IMR-90 (cell line): ENCODE data around the gene ONECUT1. TPM values are rescaled to one million over a fixed set of nuclear protein-coding genes. Genes with fewer than 3 reads are reported as not detected.

ENCODE experiments used
- ATAC-seq: fragments of 200-7000 bp; cut with Tn5 transposase; 2 replicates; pipeline ENCODE4 v1.9.1; 2020; ENCODE audit warnings: low read depth, mild to moderate bottlenecking, moderate library complexity
- BruUV-seq: library from RNA; stranded (reverse); fragments of 400-500 nt; replicated peaks from 2 replicates; lab custom pipeline; 2021; lab: Mats Ljungman, UMichigan
- CTCF ChIA-PET: fragments of 300-600 bp; formaldehyde crosslinking; extraction: SDS; loops from one replicate; lab custom pipeline; 2021; ENCODE audit warnings: antibody characterized with exemption; lab: Yijun Ruan, JAX
- POLR2A ChIA-PET: fragments of 300-600 bp; sonication (Branson Sonifier 250); formaldehyde crosslinking; loops from one replicate; lab custom pipeline; 2022; ENCODE audit warnings: antibody characterized with exemption; ENCODE audit not compliant: unreplicated experiment; lab: Charles Lee
- DNase-seq: peaks from one replicate; pipeline ENCODE4 v3.0.0; 2013
- H2AFZ ChIP-seq: replicated peaks from 2 replicates; pipeline ENCODE3; 2013; ENCODE audit warnings: low read length, mild to moderate bottlenecking; ENCODE audit not compliant: poor library complexity
- H2AK5ac ChIP-seq: 2 replicates; pipeline ENCODE4 v1.6.1; 2013; ENCODE audit warnings: low read depth, low read length, inconsistent platforms
- H2AK9ac ChIP-seq: replicated peaks from 2 replicates; pipeline ENCODE3; 2013; ENCODE audit warnings: mild to moderate bottlenecking, low read depth, low read length, moderate library complexity; ENCODE audit not compliant: poor library complexity
- H2BK120ac ChIP-seq: 2 replicates; pipeline ENCODE4 v1.6.1; 2013; ENCODE audit warnings: low read depth, low read length, inconsistent platforms
- H2BK15ac ChIP-seq: 3 replicates; pipeline ENCODE4 v1.6.1; 2013; ENCODE audit warnings: low read depth, low read length, inconsistent platforms
- H2BK20ac ChIP-seq: 2 replicates; pipeline ENCODE4 v1.6.1; 2013; ENCODE audit warnings: low read depth, mild to moderate bottlenecking, inconsistent platforms, low read length, moderate library complexity
- H2BK5ac ChIP-seq: 2 replicates; pipeline ENCODE4 v1.6.1; 2013; ENCODE audit warnings: mild to moderate bottlenecking, low read depth, low read length, inconsistent platforms; ENCODE audit not compliant: poor library complexity, severe bottlenecking
- H3K14ac ChIP-seq: replicated peaks from 2 replicates; pipeline ENCODE4 v1.6.1; 2013; ENCODE audit warnings: low read depth, low read length, inconsistent platforms
- H3K18ac ChIP-seq: 2 replicates; pipeline ENCODE4 v1.6.1; 2013; ENCODE audit warnings: low read depth, low read length, control low read depth
- H3K23ac ChIP-seq: 2 replicates; pipeline ENCODE4 v1.6.1; 2013; ENCODE audit warnings: low read depth, low read length, inconsistent platforms
- H3K27ac ChIP-seq: 2 replicates; pipeline ENCODE4 v1.5.1; 2013; ENCODE audit warnings: mild to moderate bottlenecking, control low read depth, low read length; ENCODE audit not compliant: insufficient read depth
- H3K27me3 ChIP-seq: 2 replicates; pipeline ENCODE4 v1.6.1; 2013; ENCODE audit warnings: low read length; ENCODE audit not compliant: control insufficient read depth, insufficient read depth
- H3K36me3 ChIP-seq: 2 replicates; pipeline ENCODE4 v1.6.1; 2013; ENCODE audit warnings: low read length, mixed read lengths; ENCODE audit not compliant: control insufficient read depth, insufficient read depth
- H3K4ac ChIP-seq: 2 replicates; pipeline ENCODE4 v1.6.1; 2013; ENCODE audit warnings: low read depth, low read length, inconsistent platforms
- H3K4me1 ChIP-seq: 2 replicates; pipeline ENCODE4 v1.6.1; 2013; ENCODE audit warnings: low read length, mixed read lengths; ENCODE audit not compliant: control insufficient read depth, insufficient read depth
- H3K4me2 ChIP-seq: 2 replicates; pipeline ENCODE4 v1.6.1; 2013; ENCODE audit warnings: low read depth, mild to moderate bottlenecking, control low read depth, low read length, moderate library complexity
- H3K4me3 ChIP-seq: 2 replicates; pipeline ENCODE4 v1.5.1; 2013; ENCODE audit warnings: low read depth, mild to moderate bottlenecking, control low read depth, low read length, moderate library complexity; ENCODE audit not compliant: insufficient read depth
- H3K56ac ChIP-seq: 2 replicates; pipeline ENCODE4 v1.6.1; 2013; ENCODE audit warnings: low read length, inconsistent platforms; ENCODE audit not compliant: insufficient read depth; ENCODE audit errors: extremely low read depth
- H3K79me1 ChIP-seq, 2 experiments: 2 replicates each; pipeline ENCODE4 v1.6.1; 2013; ENCODE audit warnings: low read length in 2 of 2, inconsistent platforms in 1 of 2, low read depth in 1 of 2
- H3K9ac ChIP-seq: 2 replicates; pipeline ENCODE4 v1.6.1; 2013; ENCODE audit warnings: low read depth, low read length, control low read depth
- H3K9me1 ChIP-seq: 2 replicates; pipeline ENCODE4 v1.6.1; 2013; ENCODE audit warnings: low read length, inconsistent platforms; ENCODE audit not compliant: insufficient read depth
- H3K9me3 ChIP-seq: 2 replicates; pipeline ENCODE4 v1.6.1; 2013; ENCODE audit warnings: low read length; ENCODE audit not compliant: control insufficient read depth, insufficient read depth
- H4K20me1 ChIP-seq: 2 replicates; pipeline ENCODE4 v1.6.1; 2013; ENCODE audit warnings: low read length, inconsistent platforms; ENCODE audit not compliant: insufficient read depth
- H4K5ac ChIP-seq: 2 replicates; pipeline ENCODE4 v1.6.1; 2013; ENCODE audit warnings: mild to moderate bottlenecking, low read depth, low read length, control low read depth
- H4K8ac ChIP-seq, 2 experiments: 2 replicates each; pipeline ENCODE4 v1.6.1; 2013; ENCODE audit warnings: low read depth in 2 of 2, low read length in 2 of 2, control low read depth in 1 of 2, inconsistent platforms in 1 of 2
- H4K91ac ChIP-seq: 2 replicates; pipeline ENCODE4 v1.6.1; 2013; ENCODE audit warnings: low read depth, low read length, inconsistent platforms; ENCODE audit not compliant: insufficient read depth
- CHD1 ChIP-seq: IDR thresholded peaks from 2 replicates; pipeline ENCODE4 v1.6.1; 2012; ENCODE audit warnings: low read depth, low read length, improper control_type of control experiment
- ELK1 ChIP-seq: fragments of 150-350 bp; IDR thresholded peaks from 2 replicates; pipeline ENCODE4 v1.6.1; 2016; ENCODE audit warnings: low read depth, mild to moderate bottlenecking, low read length, moderate library complexity, borderline replicate concordance
- MAFK ChIP-seq: IDR thresholded peaks from 2 replicates; pipeline ENCODE4 v1.6.1; 2012; ENCODE audit warnings: low read depth, low read length, improper control_type of control experiment
- POLR2A ChIP-seq: IDR thresholded peaks from 2 replicates; pipeline ENCODE4 v1.6.1; 2012; ENCODE audit warnings: mild to moderate bottlenecking, low read depth, low read length
- USF2 ChIP-seq: fragments of 150-350 bp; IDR thresholded peaks from 2 replicates; pipeline ENCODE4 v1.6.1; 2017; ENCODE audit warnings: mild to moderate bottlenecking, antibody characterized with exemption, low read length, low read depth
- WGBS, 2 experiments: methylation state at CpG; one replicate each; pipeline versions ENCODE4 v1.1.5 to v1.1.7; 2013; ENCODE audit warnings: missing lambda C conversion rate in 2 of 2; ENCODE audit not compliant: insufficient read length in 1 of 2; ENCODE audit errors: extremely low coverage in 2 of 2; 5-methylcytosine and 5-hydroxymethylcytosine counted together
- dilution Hi-C: fragments of 300-500 bp; cut with HindIII; formaldehyde crosslinking; loops from one replicate; pipeline ENCODE4 v1.14.3; 2018; ENCODE audit warnings: low sequenced_read_pairs; ENCODE audit not compliant: unreplicated experiment
- in situ Hi-C: fragments of 300-500 bp; cut with MboI; formaldehyde crosslinking; loops from 3 replicates; pipeline ENCODE4 v1.14.3; 2019; ENCODE audit warnings: low sequenced_read_pairs, inconsistent platforms, mixed read lengths
- intact Hi-C: fragments of 100-400 bp; cut with micrococcal nuclease; formaldehyde crosslinking; loops from 2 replicates; pipeline ENCODE4 v1.10.0; 2022
- polyA plus RNA-seq, 3 experiments: library from polyadenylated mRNA; depleted of rRNA; stranded (reverse); fragments of >200 nt; gene quantifications; 2 replicates each; pipeline ENCODE4 v1.2.3, GENCODE V29; 2012; ENCODE audit warnings: low replicate concordance in 1 of 3
- total RNA-seq: library from RNA; depleted of rRNA; stranded (reverse); fragments of >200 nt; gene quantifications from 2 replicates; pipeline ENCODE4 v1.2.3, GENCODE V29; 2012
- TF ChIP-seq, protein P1 (sequence below): conservative IDR thresholded peaks from 2 replicates; pipeline ENCODE4 v1.5.1; 2012; ENCODE audit warnings: mild to moderate bottlenecking, low read depth, low read length, improper control_type of control experiment

ONECUT1 gene
- total and polyA plus RNA-seq, 2 of the 4 experiments (the other 2 are of a cell fraction), result not detected

DNA sequence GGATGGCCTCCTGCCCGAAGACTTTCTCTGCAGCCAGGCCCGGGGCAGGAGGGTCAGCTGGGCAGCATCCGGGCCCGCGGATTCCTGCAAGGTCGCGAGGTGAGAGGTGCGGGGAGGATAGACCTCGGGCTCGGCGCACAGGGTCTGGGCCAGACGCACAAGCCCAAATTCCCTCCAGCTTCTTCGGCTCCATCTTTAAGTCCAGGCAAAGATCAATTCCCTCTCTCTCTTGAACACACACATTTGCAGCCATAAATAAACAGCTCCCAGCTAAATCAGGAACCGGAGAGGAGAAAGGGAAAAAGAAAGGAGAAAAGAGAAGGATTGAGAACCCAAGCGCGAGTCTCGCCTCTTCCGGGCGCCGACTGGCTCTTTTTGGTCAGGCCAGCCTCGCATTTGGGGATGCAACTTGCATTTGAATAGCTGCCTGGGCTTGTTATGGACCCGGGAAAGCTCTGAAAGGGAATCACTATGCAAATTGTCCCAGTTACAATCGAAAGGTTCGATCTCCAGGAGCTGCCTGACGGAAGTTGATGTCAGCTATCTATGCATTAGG is 14.5 kb upstream of the ONECUT1 start:
- H3K36me3 ChIP-seq, result no peaks in the 10 kb centered on the region
- BruUV-seq, result no TSS peak
- no peaks in the 10 kb centered on the region for H4K20me1 ChIP-seq
- H4K5ac ChIP-seq, result no peak overlapping the region
- H2BK20ac ChIP-seq, result no peak overlapping the region
- no peak overlapping the region for H4K8ac ChIP-seq
- no peak overlapping the region for H2BK15ac ChIP-seq
- dilution Hi-C loops, result no loop called here
- no peak overlapping the region for H2BK5ac ChIP-seq
- DNase-seq, result no peak
- no peak overlapping the region for H3K23ac ChIP-seq
- peak; percentile 15 for ATAC-seq
- peak overlapping the region; percentile 6; the same call in 1 of the 2 replicates for H3K4me3 ChIP-seq
- H2AK9ac ChIP-seq, result no peak overlapping the region
- POLR2A ChIA-PET, result no interaction called here
- H3K18ac ChIP-seq, result no peak overlapping the region
- H3K4ac ChIP-seq, result no peak overlapping the region
- peak overlapping the region; percentile 63; the same call in 1 of the 2 replicates for H3K4me2 ChIP-seq
- in situ Hi-C loops, result no loop called here
- H3K9me1 ChIP-seq, result no peaks in the 10 kb centered on the region
- H3K14ac ChIP-seq, result no peak overlapping the region
- H2BK120ac ChIP-seq, result no peak overlapping the region
- intact Hi-C loops, result no loop called here
- H3K56ac ChIP-seq, result no peak overlapping the region
- no peaks in the 10 kb centered on the region; the same call in 1 of the 2 replicates for H3K4me1 ChIP-seq
- H3K9me3 ChIP-seq, result peaks cover 2% of the 10 kb centered on the region; the same call in 1 of the 2 replicates
- no peak overlapping the region for H3K9ac ChIP-seq
- no peak overlapping the region for H4K91ac ChIP-seq
- H3K79me1 ChIP-seq, result no peaks in the 10 kb centered on the region
- H3K27ac ChIP-seq, result no peak overlapping the region
- peak overlapping the region; percentile 9 for H2AFZ ChIP-seq
- H2AK5ac ChIP-seq, result no peak overlapping the region
- TF ChIP-seq POLR2A, result no peak
- no peak for TF ChIP-seq USF2
- no peak for TF ChIP-seq ELK1
- no peak for TF ChIP-seq CHD1
- no peak for TF ChIP-seq MAFK
- TF ChIP-seq, protein P1, sequence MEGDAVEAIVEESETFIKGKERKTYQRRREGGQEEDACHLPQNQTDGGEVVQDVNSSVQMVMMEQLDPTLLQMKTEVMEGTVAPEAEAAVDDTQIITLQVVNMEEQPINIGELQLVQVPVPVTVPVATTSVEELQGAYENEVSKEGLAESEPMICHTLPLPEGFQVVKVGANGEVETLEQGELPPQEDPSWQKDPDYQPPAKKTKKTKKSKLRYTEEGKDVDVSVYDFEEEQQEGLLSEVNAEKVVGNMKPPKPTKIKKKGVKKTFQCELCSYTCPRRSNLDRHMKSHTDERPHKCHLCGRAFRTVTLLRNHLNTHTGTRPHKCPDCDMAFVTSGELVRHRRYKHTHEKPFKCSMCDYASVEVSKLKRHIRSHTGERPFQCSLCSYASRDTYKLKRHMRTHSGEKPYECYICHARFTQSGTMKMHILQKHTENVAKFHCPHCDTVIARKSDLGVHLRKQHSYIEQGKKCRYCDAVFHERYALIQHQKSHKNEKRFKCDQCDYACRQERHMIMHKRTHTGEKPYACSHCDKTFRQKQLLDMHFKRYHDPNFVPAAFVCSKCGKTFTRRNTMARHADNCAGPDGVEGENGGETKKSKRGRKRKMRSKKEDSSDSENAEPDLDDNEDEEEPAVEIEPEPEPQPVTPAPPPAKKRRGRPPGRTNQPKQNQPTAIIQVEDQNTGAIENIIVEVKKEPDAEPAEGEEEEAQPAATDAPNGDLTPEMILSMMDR, result no peak
- 0% methylated on average over 2 of the region's 25 CpGs; no CpG with 5 or more reads in 1 of the 2 experiments for whole genome bisulfite sequencing, 2 experiments
- CTCF ChIA-PET, result no interaction called here
- peaks cover 73% of the 10 kb centered on the region for H3K27me3 ChIP-seq
